Upper lobe of left lung (tissue), 4 donors: Measurements from ENCODE around the gene SERGEF.

ENCODE experiments used
- POLR2A ChIP-seq, 4 donors: fragments of 450-650 bp; IDR thresholded peaks; one replicate each; pipeline ENCODE4 v1.5.1; 2016 to 2017; ENCODE audit warnings: antibody characterized with exemption in 4 of 4, mild to moderate bottlenecking in 2 of 4
- POLR2AphosphoS5 ChIP-seq, 2 donors: sonication (generic); formaldehyde crosslinking; IDR thresholded peaks; one replicate each; pipeline ENCODE4 v1.5.1; 2017; ENCODE audit warnings: antibody characterized with exemption in 2 of 2
- TF ChIP-seq, protein P1 (sequence below), 6 experiments: fragments of 450-650 bp in 4 of 6; fragments of 200-600 bp in 2 of 6; sonication (generic) in 2 of 6; IDR thresholded peaks; one replicate each; pipeline ENCODE4 v1.5.1; 2016 to 2019; ENCODE audit warnings: antibody characterized with exemption in 6 of 6

DNA sequence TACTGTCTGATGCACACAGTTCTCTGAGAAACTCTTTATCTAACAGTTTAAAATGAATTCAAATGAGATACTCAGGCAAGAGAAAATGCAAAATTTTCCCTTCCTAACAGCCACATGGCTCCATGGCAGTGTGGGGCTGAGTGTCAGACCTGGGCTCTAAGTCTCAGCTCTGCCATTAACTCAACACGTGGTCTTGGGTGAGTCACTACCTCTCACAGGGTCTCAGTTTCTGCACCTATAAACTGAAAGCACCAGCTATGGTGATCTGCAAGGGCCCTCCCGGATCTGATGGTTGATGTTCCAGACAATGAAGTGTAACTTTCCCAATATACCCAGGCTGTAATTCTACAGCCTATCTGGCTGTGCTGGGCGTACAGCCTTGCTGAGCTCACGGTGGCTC lies 207.8 kb downstream of the SERGEF start:
- TF ChIP-seq POLR2AphosphoS5 (IDR thresholded peaks at IDR 0.05): no peak
- TF ChIP-seq, protein P1, sequence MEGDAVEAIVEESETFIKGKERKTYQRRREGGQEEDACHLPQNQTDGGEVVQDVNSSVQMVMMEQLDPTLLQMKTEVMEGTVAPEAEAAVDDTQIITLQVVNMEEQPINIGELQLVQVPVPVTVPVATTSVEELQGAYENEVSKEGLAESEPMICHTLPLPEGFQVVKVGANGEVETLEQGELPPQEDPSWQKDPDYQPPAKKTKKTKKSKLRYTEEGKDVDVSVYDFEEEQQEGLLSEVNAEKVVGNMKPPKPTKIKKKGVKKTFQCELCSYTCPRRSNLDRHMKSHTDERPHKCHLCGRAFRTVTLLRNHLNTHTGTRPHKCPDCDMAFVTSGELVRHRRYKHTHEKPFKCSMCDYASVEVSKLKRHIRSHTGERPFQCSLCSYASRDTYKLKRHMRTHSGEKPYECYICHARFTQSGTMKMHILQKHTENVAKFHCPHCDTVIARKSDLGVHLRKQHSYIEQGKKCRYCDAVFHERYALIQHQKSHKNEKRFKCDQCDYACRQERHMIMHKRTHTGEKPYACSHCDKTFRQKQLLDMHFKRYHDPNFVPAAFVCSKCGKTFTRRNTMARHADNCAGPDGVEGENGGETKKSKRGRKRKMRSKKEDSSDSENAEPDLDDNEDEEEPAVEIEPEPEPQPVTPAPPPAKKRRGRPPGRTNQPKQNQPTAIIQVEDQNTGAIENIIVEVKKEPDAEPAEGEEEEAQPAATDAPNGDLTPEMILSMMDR (IDR thresholded peaks at IDR 0.05): no peak
- no peak for TF ChIP-seq POLR2A (IDR thresholded peaks at IDR 0.05)
